GM12891 (cell line): ENCODE results near the gene DOCK10.

Source experiments
- DNase-seq: peaks from one replicate; pipeline ENCODE4 v3.0.0; 2011; ENCODE audit warnings: low spot score; ENCODE audit not compliant: insufficient read length
- FAIRE-seq: peaks from 2 replicates; lab custom pipeline; 2011; peaks lifted over from hg19 to GRCh38; lab: Jason Lieb, UNC
- PAX5 ChIP-seq: IDR thresholded peaks from 2 replicates; pipeline ENCODE4 v1.6.1; 2011; ENCODE audit warnings: low read length, moderate library complexity, mild to moderate bottlenecking; ENCODE audit not compliant: insufficient read depth, severe bottlenecking
- POLR2A ChIP-seq: IDR thresholded peaks from 2 replicates; pipeline ENCODE4 v1.6.1; 2011; ENCODE audit warnings: low read depth, low read length, control low read depth
- POLR2AphosphoS5 ChIP-seq: IDR thresholded peaks from 2 replicates; pipeline ENCODE4 v1.6.1; 2011; ENCODE audit warnings: low read depth, low read length, control low read depth
- POU2F2 ChIP-seq: IDR thresholded peaks from 2 replicates; pipeline ENCODE4 v1.6.1; 2011; ENCODE audit warnings: low read depth, mild to moderate bottlenecking, control low read depth, low read length, moderate library complexity
- SPI1 ChIP-seq: IDR thresholded peaks from 2 replicates; pipeline ENCODE4 v1.6.1; 2011; ENCODE audit warnings: low read depth, low read length, control low read depth
- TAF1 ChIP-seq: IDR thresholded peaks from 2 replicates; pipeline ENCODE4 v1.6.1; 2011; ENCODE audit warnings: low read depth, low read length, control low read depth

The DOCK10 gene

GRCh38 chr2:224807153-224807964 is 234.9 kb downstream of the DOCK10 start:
- DNase-seq = no peak

GRCh38 chr2:224803930-224804329 is 238.3 kb downstream of the DOCK10 start:
- TF ChIP-seq SPI1 (no peak), POU2F2 (no peak), PAX5 (no peak), TAF1 (no peak), POLR2A (no peak), POLR2AphosphoS5 (no peak)
- FAIRE-seq = no peak
- DNase-seq = no peak

More at GRCh38 chr2:224807153-224807964, 234.9 kb downstream of the DOCK10 start:
- no peak for FAIRE-seq
- no peak for TF ChIP-seq POLR2AphosphoS5
- TF ChIP-seq PAX5 = no peak
- no peak for TF ChIP-seq SPI1
- TF ChIP-seq POLR2A = no peak

- FAIRE-seq = peak; percentile 9
- TF ChIP-seq POU2F2 = no peak
- TF ChIP-seq POLR2AphosphoS5 = no peak
Observed at GRCh38 chr2:224802407-224802806, 239.9 kb downstream of the DOCK10 start.

GRCh38 chr2:224801360-224801759 is 240.9 kb downstream of the DOCK10 start:
- FAIRE-seq = no peak
- no peak for DNase-seq
- TF ChIP-seq TAF1 (no peak), POLR2AphosphoS5 (no peak), POU2F2 (no peak), PAX5 (no peak), POLR2A (no peak), SPI1 (no peak)

More at GRCh38 chr2:224802407-224802806, 239.9 kb downstream of the DOCK10 start:
- DNase-seq = no peak

GRCh38 chr2:224799691-224800090 is 242.6 kb downstream of the DOCK10 start:
- DNase-seq (no peak), FAIRE-seq (no peak)
- TF ChIP-seq POLR2A = no peak
- TF ChIP-seq POLR2AphosphoS5 = no peak
- no peak for TF ChIP-seq POU2F2
- TF ChIP-seq SPI1 = no peak
- TF ChIP-seq TAF1 = no peak
- no peak for TF ChIP-seq PAX5

- TF ChIP-seq POLR2AphosphoS5 (no peak), TAF1 (no peak), POLR2A (no peak), PAX5 (no peak), SPI1 (no peak), POU2F2 (no peak)
- DNase-seq = no peak
- FAIRE-seq = no peak
Observed at GRCh38 chr2:224798180-224798579, 244.1 kb downstream of the DOCK10 start.

GRCh38 chr2:224796695-224797305 is 245.5 kb downstream of the DOCK10 start:
- TF ChIP-seq POU2F2 (no peak), POLR2AphosphoS5 (no peak), PAX5 (no peak), POLR2A (no peak), TAF1 (no peak), SPI1 (no peak)
- no peak for FAIRE-seq
- no peak for DNase-seq

GRCh38 chr2:224793946-224794345 is 248.3 kb downstream of the DOCK10 start:
- no peak for TF ChIP-seq SPI1
- no peak for TF ChIP-seq PAX5
- no peak for TF ChIP-seq POLR2A
- TF ChIP-seq TAF1 = no peak
- TF ChIP-seq POU2F2 = no peak
- no peak for TF ChIP-seq POLR2AphosphoS5
- FAIRE-seq (no peak), DNase-seq (no peak)

- FAIRE-seq (no peak), DNase-seq (no peak)
- TF ChIP-seq SPI1 (no peak), POU2F2 (no peak), POLR2AphosphoS5 (no peak), TAF1 (no peak), PAX5 (no peak), POLR2A (no peak)
Observed at GRCh38 chr2:224786848-224787247, 255.4 kb downstream of the DOCK10 start.
